Uterus (tissue), 4 donors: ENCODE measurements around the gene ZBTB11. TPM values are rescaled to one million over a fixed set of nuclear protein-coding genes. Genes with fewer than 3 reads are reported as not detected.
A peak's percentile ranks its signal among the peaks of the same experiment; 100 is the strongest.
"Not testable (repeated sequence)": the region's sequence is repeated elsewhere in the genome, so short reads cannot be mapped to it uniquely, and the experiment has no call there.

ENCODE experiments used
- DNase-seq, 2 donors: peaks; one replicate each; pipeline ENCODE4 v3.0.0-alpha.2; 2019 to 2020
- H3K27ac ChIP-seq, 2 donors: fragments of 200-600 bp; sonication (generic); 1 replicate in 1 of 2; 2 replicates in 1 of 2; pipeline ENCODE4 v1.5.1; 2016 to 2018
- H3K27me3 ChIP-seq, 2 donors: fragments of 200-600 bp; sonication (generic); one replicate each; pipeline ENCODE4 v1.5.1; 2018 to 2019; ENCODE audit warnings: control low read depth in 1 of 2
- H3K36me3 ChIP-seq, 2 donors: fragments of 200-600 bp; sonication (generic); one replicate each; pipeline ENCODE4 v1.5.1; 2019; ENCODE audit warnings: control low read depth in 1 of 2
- H3K4me1 ChIP-seq, 2 donors: fragments of 200-600 bp; sonication (generic); one replicate each; pipeline ENCODE4 v1.5.1; 2018 to 2019; ENCODE audit warnings: control low read depth in 1 of 2
- H3K4me3 ChIP-seq, 2 donors: fragments of 200-600 bp; sonication (generic); 1 replicate in 1 of 2; 2 replicates in 1 of 2; pipeline ENCODE4 v1.5.1; 2018 to 2019; ENCODE audit warnings: mild to moderate bottlenecking in 1 of 2
- H3K9me3 ChIP-seq, 2 donors: fragments of 200-600 bp; sonication (generic); one replicate each; pipeline ENCODE4 v1.5.1; 2019; ENCODE audit warnings: control low read depth in 1 of 2
- CTCF ChIP-seq, 4 experiments: fragments of 200-600 bp in 2 of 4; fragments of 450-650 bp in 2 of 4; sonication (generic) in 2 of 4; IDR thresholded peaks; one replicate each; pipeline ENCODE4 v1.5.1; 2016 to 2019; ENCODE audit warnings: antibody characterized with exemption in 4 of 4, mild to moderate bottlenecking in 2 of 4, moderate library complexity in 1 of 4
- POLR2A ChIP-seq, 2 donors: fragments of 450-650 bp; IDR thresholded peaks; one replicate each; pipeline ENCODE4 v1.6.1; 2016; ENCODE audit warnings: antibody characterized with exemption in 2 of 2, mild to moderate bottlenecking in 1 of 2, moderate library complexity in 1 of 2
- intact Hi-C: fragments of 100-400 bp; cut with DNase I; formaldehyde crosslinking; loops from one replicate; pipeline ENCODE4 v1.15.1; 2023; ENCODE audit warnings: low total_unique reads
- total RNA-seq, 4 donors: library from RNA; depleted of rRNA in 3 of 4; stranded (reverse); fragments of >200 nt in 3 of 4; gene quantifications; one replicate each; pipeline versions ENCODE4 v1.1.0 to v1.2.4, GENCODE V29; 2014 to 2023
- donor health status: DM: yes; HTN: yes; CAD: no.

The ZBTB11 gene
- total RNA-seq, 4 donors from 2014 or later, result 16.1 to 42.0 (median 25.7) TPM

DNA sequence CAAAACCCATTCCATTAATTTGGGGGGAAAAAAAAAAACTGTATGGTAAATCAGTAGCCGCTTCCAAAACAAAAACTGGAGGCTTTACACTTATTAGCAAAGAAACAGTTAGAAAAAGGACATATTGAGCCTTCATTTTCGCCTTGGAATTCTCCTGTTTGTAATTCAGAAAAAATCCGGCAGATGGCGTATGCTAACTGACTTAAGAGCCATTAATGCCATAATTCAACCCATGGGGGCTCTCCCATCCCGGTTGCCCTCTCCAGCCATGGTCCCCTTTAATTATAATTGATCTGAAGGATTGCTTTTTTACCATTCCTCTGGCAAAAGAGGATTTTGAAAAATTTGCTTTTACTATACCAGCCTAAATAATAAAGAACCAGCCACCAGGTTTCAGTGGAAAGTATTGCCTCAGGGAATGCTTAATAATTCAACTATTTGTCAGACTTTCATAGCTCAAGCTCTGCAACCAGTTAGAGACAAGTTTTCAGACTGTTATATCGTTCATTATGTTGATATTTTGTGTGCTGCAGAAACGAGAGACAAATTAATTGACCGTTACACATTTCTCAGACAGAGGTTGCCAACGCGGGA lies 18.9 kb upstream of the ZBTB11 start:
- H3K9me3 ChIP-seq, result no peaks in the 10 kb centered on the region
- H3K4me3 ChIP-seq, result no peak overlapping the region
- no peaks in the 10 kb centered on the region for H3K27me3 ChIP-seq
- TF ChIP-seq CTCF (IDR thresholded peaks at IDR 0.05) (peak; percentile 60 to 79 (median 67)), POLR2A (IDR thresholded peaks at IDR 0.05) (no peak)
- peak in 1 of 2 donors; percentile 36 for DNase-seq
- no peaks in the 10 kb centered on the region for H3K36me3 ChIP-seq
- H3K4me1 ChIP-seq, result no peaks in the 10 kb centered on the region
- no peak overlapping the region for H3K27ac ChIP-seq
- intact Hi-C loops, result no loop called here

DNA sequence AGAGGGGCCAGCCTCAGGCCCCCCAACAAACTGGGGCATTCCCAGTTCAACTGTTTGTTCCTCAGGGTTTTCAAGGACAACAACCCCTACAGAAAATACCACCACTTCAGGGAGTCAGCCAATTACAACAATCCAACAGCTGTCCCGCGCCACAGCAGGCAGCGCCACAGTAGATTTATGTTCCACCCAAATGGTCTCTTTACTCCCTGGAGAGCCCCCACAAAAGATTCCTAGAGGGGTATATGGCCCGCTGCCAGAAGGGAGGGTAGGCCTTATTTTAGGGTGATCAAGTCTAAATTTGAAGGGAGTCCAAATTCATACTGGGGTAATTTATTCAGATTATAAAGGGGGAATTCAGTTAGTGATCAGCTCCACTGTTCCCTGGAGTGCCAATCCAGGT lies 17.9 kb upstream of the ZBTB11 start:
- H3K4me3 ChIP-seq, result not testable (repeated sequence)

DNA sequence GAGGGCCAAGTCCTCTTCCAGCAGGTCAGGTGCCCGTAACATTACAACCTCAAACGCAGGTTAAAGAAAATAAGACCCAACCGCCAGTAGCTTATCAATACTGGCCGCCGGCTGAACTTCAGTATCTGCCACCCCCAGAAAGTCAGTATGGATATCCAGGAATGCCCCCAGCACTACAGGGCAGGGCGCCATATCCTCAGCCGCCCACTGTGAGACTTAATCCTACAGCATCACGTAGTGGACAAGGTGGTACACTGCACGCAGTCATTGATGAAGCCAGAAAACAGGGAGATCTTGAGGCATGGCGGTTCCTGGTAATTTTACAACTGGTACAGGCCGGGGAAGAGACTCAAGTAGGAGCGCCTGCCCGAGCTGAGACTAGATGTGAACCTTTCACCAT lies 16.6 kb upstream of the ZBTB11 start:
- H3K9me3 ChIP-seq, H3K4me1 ChIP-seq, intact Hi-C loops, H3K27ac ChIP-seq, DNase-seq, H3K36me3 ChIP-seq, H3K4me3 ChIP-seq, H3K27me3 ChIP-seq: not testable (repeated sequence)
- TF ChIP-seq CTCF (IDR thresholded peaks at IDR 0.05), result peak in 3 of 4 experiments; percentile 11 to 36 (median 25)

More for the DNA sequence above, 17.9 kb upstream of the ZBTB11 start:
- H3K4me1 ChIP-seq, H3K27ac ChIP-seq, intact Hi-C loops, H3K9me3 ChIP-seq, H3K36me3 ChIP-seq, H3K27me3 ChIP-seq, DNase-seq: not testable (repeated sequence)

- H3K27me3 ChIP-seq, H3K36me3 ChIP-seq, H3K4me3 ChIP-seq, intact Hi-C loops, H3K27ac ChIP-seq, DNase-seq, H3K9me3 ChIP-seq, H3K4me1 ChIP-seq: not testable (repeated sequence)
These were observed 15.0 kb upstream of the ZBTB11 start for GRCh38 chr3:101691685-101692671.

- Histone ChIP-seq H3K27me3 (no peaks in the 10 kb centered on the region), H3K36me3 (no peaks in the 10 kb centered on the region), H3K27ac (no peak overlapping the region), H3K9me3 (no peaks in the 10 kb centered on the region), H3K4me3 (no peak overlapping the region), H3K4me1 (no peaks in the 10 kb centered on the region)
- intact Hi-C loops, result no loop called here
- DNase-seq, result no peak
- TF ChIP-seq CTCF (IDR thresholded peaks at IDR 0.05) (no peak), POLR2A (IDR thresholded peaks at IDR 0.05) (no peak)
These were observed 14.0 kb upstream of the ZBTB11 start for GRCh38 chr3:101690972-101691371.

- Histone ChIP-seq H3K27ac (no peak overlapping the region), H3K9me3 (no peaks in the 10 kb centered on the region), H3K36me3 (no peaks in the 10 kb centered on the region), H3K27me3 (no peaks in the 10 kb centered on the region), H3K4me3 (no peak overlapping the region), H3K4me1 (no peaks in the 10 kb centered on the region)
- intact Hi-C loops, result no loop called here
- DNase-seq, result no peak
- TF ChIP-seq POLR2A (IDR thresholded peaks at IDR 0.05) (no peak), CTCF (IDR thresholded peaks at IDR 0.05) (no peak)
These were observed 12.4 kb upstream of the ZBTB11 start for GRCh38 chr3:101689286-101689685.
